IMR-90 (cell line): ENCODE measurements around the gene TMEM131L. TPM values are rescaled to one million over a fixed set of nuclear protein-coding genes. Genes with fewer than 3 reads are reported as not detected.

Source experiments
- ATAC-seq: fragments of 200-7000 bp; cut with Tn5 transposase; 2 replicates; pipeline ENCODE4 v1.9.1; 2020; ENCODE audit warnings: low read depth, mild to moderate bottlenecking, moderate library complexity
- BruUV-seq: library from RNA; stranded (reverse); fragments of 400-500 nt; replicated peaks from 2 replicates; lab custom pipeline; 2021; lab: Mats Ljungman, UMichigan
- CTCF ChIA-PET: fragments of 300-600 bp; formaldehyde crosslinking; extraction: SDS; loops from one replicate; lab custom pipeline; 2021; ENCODE audit warnings: antibody characterized with exemption; lab: Yijun Ruan, JAX
- POLR2A ChIA-PET: fragments of 300-600 bp; sonication (Branson Sonifier 250); formaldehyde crosslinking; loops from one replicate; lab custom pipeline; 2022; ENCODE audit warnings: antibody characterized with exemption; ENCODE audit not compliant: unreplicated experiment; lab: Charles Lee
- DNase-seq: peaks from one replicate; pipeline ENCODE4 v3.0.0; 2013
- H2AFZ ChIP-seq: replicated peaks from 2 replicates; pipeline ENCODE3; 2013; ENCODE audit warnings: low read length, mild to moderate bottlenecking; ENCODE audit not compliant: poor library complexity
- H2AK5ac ChIP-seq: 2 replicates; pipeline ENCODE4 v1.6.1; 2013; ENCODE audit warnings: low read depth, low read length, inconsistent platforms
- H2AK9ac ChIP-seq: replicated peaks from 2 replicates; pipeline ENCODE3; 2013; ENCODE audit warnings: mild to moderate bottlenecking, low read depth, low read length, moderate library complexity; ENCODE audit not compliant: poor library complexity
- H2BK120ac ChIP-seq: 2 replicates; pipeline ENCODE4 v1.6.1; 2013; ENCODE audit warnings: low read depth, low read length, inconsistent platforms
- H2BK15ac ChIP-seq: 3 replicates; pipeline ENCODE4 v1.6.1; 2013; ENCODE audit warnings: low read depth, low read length, inconsistent platforms
- H2BK20ac ChIP-seq: 2 replicates; pipeline ENCODE4 v1.6.1; 2013; ENCODE audit warnings: low read depth, mild to moderate bottlenecking, inconsistent platforms, low read length, moderate library complexity
- H2BK5ac ChIP-seq: 2 replicates; pipeline ENCODE4 v1.6.1; 2013; ENCODE audit warnings: mild to moderate bottlenecking, low read depth, low read length, inconsistent platforms; ENCODE audit not compliant: poor library complexity, severe bottlenecking
- H3K14ac ChIP-seq: replicated peaks from 2 replicates; pipeline ENCODE4 v1.6.1; 2013; ENCODE audit warnings: low read depth, low read length, inconsistent platforms
- H3K18ac ChIP-seq: 2 replicates; pipeline ENCODE4 v1.6.1; 2013; ENCODE audit warnings: low read depth, low read length, control low read depth
- H3K23ac ChIP-seq: 2 replicates; pipeline ENCODE4 v1.6.1; 2013; ENCODE audit warnings: low read depth, low read length, inconsistent platforms
- H3K27ac ChIP-seq: 2 replicates; pipeline ENCODE4 v1.5.1; 2013; ENCODE audit warnings: mild to moderate bottlenecking, control low read depth, low read length; ENCODE audit not compliant: insufficient read depth
- H3K27me3 ChIP-seq: 2 replicates; pipeline ENCODE4 v1.6.1; 2013; ENCODE audit warnings: low read length; ENCODE audit not compliant: control insufficient read depth, insufficient read depth
- H3K36me3 ChIP-seq: 2 replicates; pipeline ENCODE4 v1.6.1; 2013; ENCODE audit warnings: low read length, mixed read lengths; ENCODE audit not compliant: control insufficient read depth, insufficient read depth
- H3K4ac ChIP-seq: 2 replicates; pipeline ENCODE4 v1.6.1; 2013; ENCODE audit warnings: low read depth, low read length, inconsistent platforms
- H3K4me1 ChIP-seq: 2 replicates; pipeline ENCODE4 v1.6.1; 2013; ENCODE audit warnings: low read length, mixed read lengths; ENCODE audit not compliant: control insufficient read depth, insufficient read depth
- H3K4me2 ChIP-seq: 2 replicates; pipeline ENCODE4 v1.6.1; 2013; ENCODE audit warnings: low read depth, mild to moderate bottlenecking, control low read depth, low read length, moderate library complexity
- H3K4me3 ChIP-seq: 2 replicates; pipeline ENCODE4 v1.5.1; 2013; ENCODE audit warnings: low read depth, mild to moderate bottlenecking, control low read depth, low read length, moderate library complexity; ENCODE audit not compliant: insufficient read depth
- H3K56ac ChIP-seq: 2 replicates; pipeline ENCODE4 v1.6.1; 2013; ENCODE audit warnings: low read length, inconsistent platforms; ENCODE audit not compliant: insufficient read depth; ENCODE audit errors: extremely low read depth
- H3K79me1 ChIP-seq, 2 experiments: 2 replicates each; pipeline ENCODE4 v1.6.1; 2013; ENCODE audit warnings: low read length in 2 of 2, inconsistent platforms in 1 of 2, low read depth in 1 of 2
- H3K9ac ChIP-seq: 2 replicates; pipeline ENCODE4 v1.6.1; 2013; ENCODE audit warnings: low read depth, low read length, control low read depth
- H3K9me1 ChIP-seq: 2 replicates; pipeline ENCODE4 v1.6.1; 2013; ENCODE audit warnings: low read length, inconsistent platforms; ENCODE audit not compliant: insufficient read depth
- H3K9me3 ChIP-seq: 2 replicates; pipeline ENCODE4 v1.6.1; 2013; ENCODE audit warnings: low read length; ENCODE audit not compliant: control insufficient read depth, insufficient read depth
- H4K20me1 ChIP-seq: 2 replicates; pipeline ENCODE4 v1.6.1; 2013; ENCODE audit warnings: low read length, inconsistent platforms; ENCODE audit not compliant: insufficient read depth
- H4K5ac ChIP-seq: 2 replicates; pipeline ENCODE4 v1.6.1; 2013; ENCODE audit warnings: mild to moderate bottlenecking, low read depth, low read length, control low read depth
- H4K8ac ChIP-seq, 2 experiments: 2 replicates each; pipeline ENCODE4 v1.6.1; 2013; ENCODE audit warnings: low read depth in 2 of 2, low read length in 2 of 2, control low read depth in 1 of 2, inconsistent platforms in 1 of 2
- H4K91ac ChIP-seq: 2 replicates; pipeline ENCODE4 v1.6.1; 2013; ENCODE audit warnings: low read depth, low read length, inconsistent platforms; ENCODE audit not compliant: insufficient read depth
- BHLHE40 ChIP-seq: fragments of 150-350 bp; IDR thresholded peaks from 2 replicates; pipeline ENCODE4 v1.6.1; 2016; ENCODE audit warnings: mild to moderate bottlenecking, low read depth, low read length
- CEBPB ChIP-seq: IDR thresholded peaks from 2 replicates; pipeline ENCODE4 v1.6.1; 2012; ENCODE audit warnings: low read depth, low read length, improper control_type of control experiment
- CHD1 ChIP-seq: IDR thresholded peaks from 2 replicates; pipeline ENCODE4 v1.6.1; 2012; ENCODE audit warnings: low read depth, low read length, improper control_type of control experiment
- CTCF ChIP-seq: conservative IDR thresholded peaks from 2 replicates; pipeline ENCODE4 v1.5.1; 2012; ENCODE audit warnings: mild to moderate bottlenecking, low read depth, low read length, improper control_type of control experiment
- FOS ChIP-seq: fragments of 150-350 bp; IDR thresholded peaks from 2 replicates; pipeline ENCODE4 v1.6.1; 2016; ENCODE audit warnings: low read depth, low read length
- MAFK ChIP-seq: IDR thresholded peaks from 2 replicates; pipeline ENCODE4 v1.6.1; 2012; ENCODE audit warnings: low read depth, low read length, improper control_type of control experiment
- MAZ ChIP-seq: IDR thresholded peaks from 2 replicates; pipeline ENCODE4 v1.6.1; 2012; ENCODE audit warnings: low read depth, mild to moderate bottlenecking, low read length, improper control_type of control experiment, moderate library complexity, borderline replicate concordance
- MXI1 ChIP-seq: IDR thresholded peaks from 2 replicates; pipeline ENCODE4 v1.6.1; 2012; ENCODE audit warnings: low read depth, mild to moderate bottlenecking, low read length, moderate library complexity, borderline replicate concordance
- NFE2L2 ChIP-seq: fragments of 150-350 bp; IDR thresholded peaks from 2 replicates; pipeline ENCODE4 v1.6.1; 2016; ENCODE audit warnings: low read depth, mild to moderate bottlenecking, low read length
- POLR2A ChIP-seq: IDR thresholded peaks from 2 replicates; pipeline ENCODE4 v1.6.1; 2012; ENCODE audit warnings: mild to moderate bottlenecking, low read depth, low read length
- RAD21 ChIP-seq: IDR thresholded peaks from 2 replicates; pipeline ENCODE4 v1.6.1; 2012; ENCODE audit warnings: low read length, improper control_type of control experiment
- RCOR1 ChIP-seq: IDR thresholded peaks from 2 replicates; pipeline ENCODE4 v1.6.1; 2012; ENCODE audit warnings: mild to moderate bottlenecking, low read length, improper control_type of control experiment; ENCODE audit not compliant: insufficient replicate concordance
- RFX5 ChIP-seq: IDR thresholded peaks from 2 replicates; pipeline ENCODE4 v1.8.0; 2012; ENCODE audit warnings: low read depth, mild to moderate bottlenecking, low read length, moderate library complexity
- SMC3 ChIP-seq: fragments of 150-350 bp; IDR thresholded peaks from 2 replicates; pipeline ENCODE4 v1.6.1; 2016; ENCODE audit warnings: low read depth, mild to moderate bottlenecking, antibody characterized with exemption, low read length, moderate library complexity
- USF2 ChIP-seq: fragments of 150-350 bp; IDR thresholded peaks from 2 replicates; pipeline ENCODE4 v1.6.1; 2017; ENCODE audit warnings: mild to moderate bottlenecking, antibody characterized with exemption, low read length, low read depth
- WGBS, 2 experiments: methylation state at CpG; one replicate each; pipeline versions ENCODE4 v1.1.5 to v1.1.7; 2013; ENCODE audit warnings: missing lambda C conversion rate in 2 of 2; ENCODE audit not compliant: insufficient read length in 1 of 2; ENCODE audit errors: extremely low coverage in 2 of 2; 5-methylcytosine and 5-hydroxymethylcytosine counted together
- dilution Hi-C: fragments of 300-500 bp; cut with HindIII; formaldehyde crosslinking; loops from one replicate; pipeline ENCODE4 v1.14.3; 2018; ENCODE audit warnings: low sequenced_read_pairs; ENCODE audit not compliant: unreplicated experiment
- in situ Hi-C: fragments of 300-500 bp; cut with MboI; formaldehyde crosslinking; loops from 3 replicates; pipeline ENCODE4 v1.14.3; 2019; ENCODE audit warnings: low sequenced_read_pairs, inconsistent platforms, mixed read lengths
- intact Hi-C: fragments of 100-400 bp; cut with micrococcal nuclease; formaldehyde crosslinking; loops from 2 replicates; pipeline ENCODE4 v1.10.0; 2022
- polyA plus RNA-seq, 3 experiments: library from polyadenylated mRNA; depleted of rRNA; stranded (reverse); fragments of >200 nt; gene quantifications; 2 replicates each; pipeline ENCODE4 v1.2.3, GENCODE V29; 2012; ENCODE audit warnings: low replicate concordance in 1 of 3
- total RNA-seq: library from RNA; depleted of rRNA; stranded (reverse); fragments of >200 nt; gene quantifications from 2 replicates; pipeline ENCODE4 v1.2.3, GENCODE V29; 2012
- TF ChIP-seq, protein P1 (sequence below): fragments of 150-350 bp; IDR thresholded peaks from 2 replicates; pipeline ENCODE4 v1.6.1; 2016; ENCODE audit warnings: low read depth, mild to moderate bottlenecking, low read length, moderate library complexity, borderline replicate concordance

Gene TMEM131L
- total and polyA plus RNA-seq, 2 of the 4 experiments (the other 2 are of a cell fraction) = 8.4 to 23.8 TPM

- no peaks in the 10 kb centered on the region for H3K27me3 ChIP-seq
- H3K9me1 ChIP-seq = no peaks in the 10 kb centered on the region
- DNase-seq (no peak), ATAC-seq (no peak)
- no peak overlapping the region for H3K14ac ChIP-seq
- H2BK120ac ChIP-seq = no peak overlapping the region
- H3K23ac ChIP-seq = no peak overlapping the region
- ChIA-PET POLR2A (no interaction called here), CTCF (interaction anchor here (0.6 kb wide), 2 partner anchors 41 to 61 kb away, joined by 3 read pairs; no protein-coding TSS in a partner anchor)
- no CpG with 5 or more reads among the region's 2 CpGs for WGBS, 2 experiments
- no peaks in the 10 kb centered on the region for H3K4me1 ChIP-seq
- no peak overlapping the region for H4K8ac ChIP-seq
- no peak overlapping the region for H3K4ac ChIP-seq
- in situ Hi-C loops (no loop called here), dilution Hi-C loops (no loop called here), intact Hi-C loops (no loop called here)
- no peak overlapping the region for H2AK9ac ChIP-seq
- H3K36me3 ChIP-seq = no peaks in the 10 kb centered on the region
- H4K5ac ChIP-seq = no peak overlapping the region
- no peak for TF ChIP-seq CEBPB
- no peak for TF ChIP-seq FOS
- TF ChIP-seq POLR2A = no peak
- TF ChIP-seq RAD21 = no peak
- TF ChIP-seq CTCF = no peak
- no peak for TF ChIP-seq CHD1
- no peak for TF ChIP-seq NFE2L2
- TF ChIP-seq, protein P1, sequence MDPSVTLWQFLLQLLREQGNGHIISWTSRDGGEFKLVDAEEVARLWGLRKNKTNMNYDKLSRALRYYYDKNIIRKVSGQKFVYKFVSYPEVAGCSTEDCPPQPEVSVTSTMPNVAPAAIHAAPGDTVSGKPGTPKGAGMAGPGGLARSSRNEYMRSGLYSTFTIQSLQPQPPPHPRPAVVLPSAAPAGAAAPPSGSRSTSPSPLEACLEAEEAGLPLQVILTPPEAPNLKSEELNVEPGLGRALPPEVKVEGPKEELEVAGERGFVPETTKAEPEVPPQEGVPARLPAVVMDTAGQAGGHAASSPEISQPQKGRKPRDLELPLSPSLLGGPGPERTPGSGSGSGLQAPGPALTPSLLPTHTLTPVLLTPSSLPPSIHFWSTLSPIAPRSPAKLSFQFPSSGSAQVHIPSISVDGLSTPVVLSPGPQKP = no peak
- no peak for TF ChIP-seq BHLHE40
- no peak for TF ChIP-seq RFX5
- TF ChIP-seq RCOR1 = no peak
- TF ChIP-seq SMC3 = no peak
- no peak for TF ChIP-seq MAZ
- no peak for TF ChIP-seq MAFK
- no peak for TF ChIP-seq USF2
- TF ChIP-seq MXI1 = no peak
- no peak overlapping the region for H3K4me3 ChIP-seq
- H3K18ac ChIP-seq = no peak overlapping the region
- H4K20me1 ChIP-seq = no peaks in the 10 kb centered on the region
- no peak overlapping the region for H3K4me2 ChIP-seq
- no peak overlapping the region for H2BK5ac ChIP-seq
- no peaks in the 10 kb centered on the region for H3K79me1 ChIP-seq
- H3K9ac ChIP-seq = no peak overlapping the region
- no peaks in the 10 kb centered on the region for H3K9me3 ChIP-seq
- no peak overlapping the region for H2AFZ ChIP-seq
- no peak overlapping the region for H2BK15ac ChIP-seq
- no peak overlapping the region for H2BK20ac ChIP-seq
- no peak overlapping the region for H2AK5ac ChIP-seq
- H4K91ac ChIP-seq = no peak overlapping the region
- H3K56ac ChIP-seq = no peak overlapping the region
- no TSS peak for BruUV-seq
- H3K27ac ChIP-seq = no peak overlapping the region
These were observed 32.0 kb upstream of the TMEM131L start for GRCh38 chr4:153434190-153434589.
